Ureter (tissue), 1 donor: ENCODE measurements around the gene POLR2E. TPM values are rescaled to one million over a fixed set of nuclear protein-coding genes. Genes with fewer than 3 reads are reported as not detected.
"Not testable (repeated sequence)": the region's sequence is repeated elsewhere in the genome, so short reads cannot be mapped to it uniquely, and the experiment has no call there.

Source experiments
- DNase-seq: peaks from one replicate; pipeline ENCODE4 v3.0.0-alpha.2; 2020; ENCODE audit warnings: low spot score
- total RNA-seq: library from RNA; stranded (reverse); gene quantifications from one replicate; pipeline ENCODE4 v1.2.4, GENCODE V29; 2023
- donor health status: DM: yes; HTN: yes; CAD: no.

Gene POLR2E
- total RNA-seq, 1 donor from 2014 or later: 138 TPM

GRCh38 chr19:1126984-1127760, 32.0 kb upstream of the POLR2E start:
- DNase-seq: no peak

- no peak for DNase-seq
Observed at GRCh38 chr19:1125601-1126467, 30.7 kb upstream of the POLR2E start.

- DNase-seq: no peak
Observed at GRCh38 chr19:1123885-1124677, 28.9 kb upstream of the POLR2E start.

DNA sequence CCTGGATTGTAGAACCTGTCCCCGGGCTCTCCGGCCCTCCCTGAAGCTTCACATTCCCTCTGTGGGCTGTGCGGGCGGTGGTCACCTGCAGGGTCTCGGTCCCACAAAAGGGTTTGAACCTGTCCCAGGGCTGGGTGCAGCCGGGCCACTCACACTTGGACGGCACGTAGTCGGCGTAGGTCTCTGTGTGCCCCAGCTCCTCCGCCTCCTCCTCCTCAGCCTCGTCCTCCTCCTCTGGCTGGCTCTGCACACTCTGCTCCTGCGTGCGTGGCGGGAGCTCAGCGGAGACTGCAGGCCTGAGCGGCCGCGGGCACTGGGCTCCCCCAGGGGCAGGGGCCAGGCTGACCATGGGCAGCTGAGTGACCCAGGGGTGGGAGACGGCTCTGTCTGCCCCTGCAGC, 28.2 kb upstream of the POLR2E start:
- DNase-seq: no peak

DNA sequence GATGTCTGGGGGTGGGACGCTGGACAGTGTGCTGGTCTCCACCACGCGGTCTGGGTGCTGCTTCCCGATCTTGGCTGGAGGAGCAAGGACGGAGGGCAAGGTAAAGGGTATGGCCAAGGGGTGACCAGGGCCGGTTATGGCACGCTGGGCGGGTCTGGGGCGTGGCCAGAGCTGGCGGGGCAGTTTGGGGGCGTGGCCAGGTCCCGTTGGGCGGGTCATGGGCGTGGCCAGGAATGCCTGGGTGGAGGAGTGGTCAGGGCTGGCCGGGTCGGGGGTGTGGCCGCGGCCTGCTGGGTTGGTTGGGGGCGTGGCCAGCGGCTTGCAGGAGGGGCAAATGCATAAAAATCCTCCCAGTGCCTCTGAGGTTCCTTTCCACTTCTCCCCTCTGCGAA, 27.8 kb upstream of the POLR2E start:
- no peak for DNase-seq

DNA sequence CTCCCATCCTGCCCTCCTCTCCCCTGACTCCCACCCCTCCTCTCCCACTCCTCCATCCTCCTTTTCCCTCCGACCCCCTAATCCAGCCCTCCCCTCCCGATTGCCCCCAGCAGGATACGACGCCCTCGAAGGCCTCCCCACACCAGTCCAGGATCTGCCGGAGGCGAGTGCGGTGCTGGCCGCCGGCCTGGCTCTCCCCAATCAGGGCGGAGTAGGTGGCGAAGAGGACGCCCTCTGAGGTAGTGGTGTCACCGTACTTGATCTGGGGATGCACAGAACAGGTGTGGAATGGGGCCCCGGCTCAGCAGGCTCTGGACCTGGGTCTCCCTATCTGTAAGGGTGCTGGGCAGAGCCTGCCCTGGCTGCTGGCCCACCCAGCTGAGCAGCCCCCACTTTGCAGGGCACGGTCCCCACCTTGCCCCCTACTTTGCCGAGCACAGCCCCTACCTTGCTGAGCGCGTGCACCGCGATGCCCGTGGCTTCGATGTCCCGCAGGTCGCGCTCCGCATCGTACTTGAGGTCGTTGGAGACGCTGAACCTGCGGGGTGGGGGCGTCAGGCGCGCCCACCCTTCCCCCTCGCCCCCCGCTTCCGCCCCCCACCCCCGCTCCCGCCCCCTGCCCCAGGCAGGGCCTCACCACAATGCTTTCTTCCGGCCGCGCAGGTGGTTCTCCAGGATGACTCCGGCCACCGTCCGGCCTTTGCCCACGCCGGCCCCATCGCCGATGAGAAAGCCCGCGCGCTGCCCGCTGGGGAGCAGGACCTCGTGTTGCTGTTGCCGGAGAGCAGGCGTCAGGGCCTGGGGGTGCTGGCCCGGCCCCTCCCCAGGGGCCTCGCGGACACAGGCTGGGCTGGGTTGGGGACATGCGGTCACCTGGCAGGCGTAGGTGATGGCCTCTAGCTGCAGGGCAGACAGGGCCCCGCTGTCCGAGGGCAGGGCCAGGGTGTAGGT, 27.1 kb upstream of the POLR2E start:
- no peak for DNase-seq

DNA sequence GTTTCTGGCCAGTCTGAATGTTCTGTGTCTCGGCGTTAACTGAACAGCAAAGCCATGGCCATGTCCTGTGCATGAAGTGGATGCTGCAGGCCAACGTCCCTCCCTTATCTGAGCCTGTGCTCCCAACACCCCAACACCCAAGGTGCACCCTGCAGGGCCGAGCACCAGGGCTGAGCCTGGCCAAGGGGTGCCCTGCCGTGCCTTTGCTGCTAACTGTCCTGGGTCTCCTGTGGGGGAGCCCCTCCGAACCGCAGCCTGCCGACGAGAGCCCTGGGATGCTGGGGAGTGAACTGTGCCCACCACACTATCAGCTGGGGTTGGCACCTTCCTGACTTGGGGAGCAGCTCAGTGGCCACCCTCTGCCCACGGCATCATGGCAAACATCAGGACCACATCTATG, 26.2 kb upstream of the POLR2E start:
- no peak for DNase-seq

- no peak for DNase-seq
Observed at GRCh38 chr19:1119475-1120217, 24.5 kb upstream of the POLR2E start.

DNA sequence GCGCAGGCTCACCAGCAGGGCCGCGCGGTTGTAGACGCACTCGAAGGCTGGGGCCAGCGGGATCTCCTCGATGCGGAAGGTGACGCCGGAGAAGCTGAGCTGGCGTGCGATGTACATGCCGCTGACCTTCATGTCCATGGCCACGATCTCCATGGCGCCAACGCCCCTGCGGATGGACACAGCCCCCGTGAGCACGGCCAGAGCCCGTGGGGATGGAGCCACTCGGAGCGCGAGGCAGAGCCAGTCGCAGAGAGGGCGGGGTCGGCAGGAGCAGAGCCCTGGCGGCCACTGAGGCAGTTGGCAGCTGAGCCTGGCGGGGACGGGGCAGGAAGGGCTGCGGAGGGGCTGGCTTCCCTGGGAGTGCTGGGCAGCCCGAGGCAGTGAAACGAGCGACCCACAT, 23.8 kb upstream of the POLR2E start:
- no peak for DNase-seq

DNA sequence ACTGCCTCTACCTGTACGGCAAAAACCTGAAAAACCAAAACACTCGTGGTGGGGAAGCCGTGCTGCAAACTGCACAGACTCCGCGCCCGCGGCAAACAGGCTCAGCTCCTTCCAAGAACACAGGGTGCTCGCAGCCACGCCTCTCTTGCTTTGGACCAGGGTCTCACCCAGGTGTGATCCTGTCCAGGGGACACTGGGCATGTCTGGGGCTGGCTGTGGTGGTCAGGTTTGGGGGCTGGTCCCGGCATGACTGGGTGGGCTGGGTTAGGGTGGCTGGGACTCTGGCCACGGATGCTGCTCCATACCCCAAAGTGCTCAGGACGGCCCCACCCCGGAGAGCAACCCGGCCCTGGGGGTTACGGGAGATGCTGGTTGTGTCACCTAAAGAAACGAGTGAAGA, 22.5 kb upstream of the POLR2E start:
- no peak for DNase-seq

- no peak for DNase-seq
Observed at GRCh38 chr19:1116726-1117581, 21.8 kb upstream of the POLR2E start.

DNA sequence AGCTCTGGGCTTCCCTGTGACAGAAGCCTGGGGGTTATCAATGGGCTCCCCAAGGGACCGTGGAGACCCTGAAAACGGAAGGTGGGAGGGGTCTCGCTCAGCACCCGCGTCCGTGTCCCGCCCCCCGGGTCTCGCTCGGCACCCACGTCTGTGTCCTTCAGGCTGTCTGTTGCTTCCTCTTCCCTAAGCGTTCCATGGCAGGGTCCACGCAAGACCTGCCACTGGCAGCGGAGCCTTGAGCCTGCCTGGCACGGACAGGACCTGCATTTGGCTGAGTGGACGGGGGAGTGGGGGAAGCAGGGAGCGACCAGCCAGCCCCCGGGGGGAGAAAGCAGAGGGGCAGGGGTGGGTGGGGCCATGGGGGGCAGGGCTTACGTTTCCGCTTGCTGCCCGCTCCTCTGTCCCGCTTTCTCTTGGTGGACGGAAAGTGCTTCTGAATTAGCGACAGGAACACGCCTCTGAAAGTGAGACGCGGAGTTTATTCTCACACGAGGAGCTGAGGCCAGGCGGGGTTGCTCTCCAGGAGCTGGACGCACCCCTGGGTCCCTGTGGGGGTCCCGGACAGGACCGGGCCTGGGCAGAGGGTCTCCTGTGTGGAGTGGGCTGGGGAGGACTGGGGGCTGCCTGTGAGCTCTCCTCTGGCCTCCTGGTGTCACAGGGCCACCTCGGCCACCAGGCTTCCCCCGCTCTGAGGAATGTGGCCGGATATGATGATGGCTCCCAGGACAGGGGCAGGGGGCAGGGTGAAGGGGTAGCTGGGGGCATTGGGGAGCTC, 20.7 kb upstream of the POLR2E start:
- no peak for DNase-seq

DNA sequence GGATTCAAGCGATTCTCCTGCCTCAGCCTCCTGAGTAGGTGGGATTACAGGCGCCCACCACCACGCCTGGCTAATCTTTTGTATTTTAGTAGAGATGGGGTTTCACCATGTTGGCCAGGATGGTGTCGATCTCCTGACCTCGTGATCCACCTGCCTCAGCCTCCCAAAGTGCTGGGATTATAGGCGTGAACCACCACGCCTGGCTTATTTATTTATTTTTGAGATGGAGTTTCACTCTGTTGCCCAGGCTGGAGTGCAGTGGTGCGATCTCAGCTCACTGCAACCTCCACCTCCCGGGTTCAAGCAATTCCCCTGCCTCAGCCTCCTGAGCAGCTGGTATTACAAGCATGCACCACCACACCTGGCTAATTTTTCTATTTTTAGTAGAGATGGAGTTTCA, 19.6 kb upstream of the POLR2E start:
- DNase-seq: not testable (repeated sequence)

GRCh38 chr19:1113986-1114483, 18.9 kb upstream of the POLR2E start:
- no peak for DNase-seq

DNA sequence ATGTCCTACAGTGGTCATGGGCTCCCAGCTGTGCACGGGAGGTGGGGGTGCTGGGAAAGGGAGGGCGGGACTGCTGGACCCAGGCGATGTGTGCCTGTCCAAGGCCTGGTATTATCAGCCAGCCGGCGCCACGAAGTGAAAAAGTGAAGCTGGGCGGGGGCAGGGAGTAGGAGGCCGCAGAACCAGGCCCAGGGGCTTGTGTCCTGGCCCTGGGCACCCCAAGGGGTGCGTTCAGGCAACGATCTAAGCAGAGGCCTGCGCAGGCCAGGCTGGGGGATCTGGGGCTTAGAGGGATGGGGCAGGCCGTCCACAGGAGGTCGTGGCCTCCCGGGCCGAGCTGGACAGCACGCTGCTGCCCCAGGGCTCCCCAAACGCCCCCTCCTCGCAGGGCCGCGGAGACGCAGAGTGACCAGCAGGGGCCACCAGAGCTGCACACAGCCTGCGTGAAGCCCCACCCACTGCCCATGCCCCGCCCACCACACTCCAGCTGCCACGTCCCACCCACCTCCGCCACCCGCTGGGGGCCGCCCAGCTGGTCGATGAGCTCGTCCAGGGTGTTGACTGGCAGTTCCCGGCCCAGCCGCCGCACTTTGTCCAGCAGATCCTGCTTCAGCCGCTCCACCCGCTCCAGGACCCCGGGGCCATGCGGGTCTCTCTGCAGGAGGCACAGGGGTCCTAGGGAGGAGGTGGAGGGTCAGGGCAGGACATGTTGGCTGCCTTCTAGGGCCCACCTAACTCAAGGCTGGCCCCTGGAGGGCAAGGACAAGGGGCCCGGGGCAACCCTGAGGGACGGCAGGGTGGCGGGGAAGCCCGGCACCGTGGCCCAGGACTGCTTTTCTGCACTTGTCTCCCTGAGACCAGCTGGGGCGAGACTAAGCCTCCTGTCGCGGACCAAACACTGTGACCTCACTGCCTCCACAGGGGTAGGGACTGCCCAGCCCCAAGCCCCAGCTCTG, 18.1 kb upstream of the POLR2E start:
- DNase-seq: peak; percentile 95

DNA sequence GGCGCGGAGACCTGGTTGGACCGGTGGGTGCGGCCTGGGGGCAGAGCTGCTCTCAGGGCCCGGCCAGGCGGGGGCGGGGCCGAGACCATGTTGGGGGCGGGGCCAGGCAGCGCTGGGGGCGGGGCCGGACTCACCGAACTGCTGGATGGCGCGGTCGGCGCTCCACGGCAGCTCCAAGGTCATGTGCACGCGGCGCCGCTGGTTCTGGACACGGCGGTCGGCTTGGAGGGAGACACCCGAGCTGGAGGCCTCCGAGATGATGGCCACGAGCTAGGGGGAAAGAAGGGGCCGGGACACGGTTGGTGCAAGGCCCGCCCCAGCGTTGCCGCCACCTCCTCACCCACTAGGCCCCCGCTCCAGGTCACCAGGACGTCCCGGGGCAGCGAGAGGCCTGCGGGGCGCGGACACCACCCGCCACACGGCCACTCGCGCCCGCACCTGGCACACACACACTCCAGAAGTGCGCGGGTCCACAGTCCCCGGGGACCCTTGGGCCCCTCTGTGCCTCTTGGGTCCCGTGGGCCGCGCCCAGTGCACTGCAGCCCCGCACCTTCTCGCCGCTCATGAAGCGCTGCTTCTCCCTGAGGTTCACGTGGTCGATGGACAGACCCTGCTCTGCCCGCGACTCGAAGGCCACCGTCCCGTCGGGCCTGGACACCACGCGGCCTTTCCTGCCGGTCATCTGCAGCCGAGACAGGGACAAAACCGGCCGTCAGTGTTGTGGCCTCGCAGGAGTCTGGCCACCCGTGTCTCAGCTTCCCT, 17.3 kb upstream of the POLR2E start:
- no peak for DNase-seq
